IMR-90 (cell line): ENCODE results near the gene BNIP5. TPM values are rescaled to one million over a fixed set of nuclear protein-coding genes. Genes with fewer than 3 reads are reported as not detected.

Experiments used
- ATAC-seq: fragments of 200-7000 bp; cut with Tn5 transposase; 2 replicates; pipeline ENCODE4 v1.9.1; 2020; ENCODE audit warnings: low read depth, mild to moderate bottlenecking, moderate library complexity
- BruUV-seq: library from RNA; stranded (reverse); fragments of 400-500 nt; replicated peaks from 2 replicates; lab custom pipeline; 2021; lab: Mats Ljungman, UMichigan
- CTCF ChIA-PET: fragments of 300-600 bp; formaldehyde crosslinking; extraction: SDS; loops from one replicate; lab custom pipeline; 2021; ENCODE audit warnings: antibody characterized with exemption; lab: Yijun Ruan, JAX
- POLR2A ChIA-PET: fragments of 300-600 bp; sonication (Branson Sonifier 250); formaldehyde crosslinking; loops from one replicate; lab custom pipeline; 2022; ENCODE audit warnings: antibody characterized with exemption; ENCODE audit not compliant: unreplicated experiment; lab: Charles Lee
- DNase-seq: peaks from one replicate; pipeline ENCODE4 v3.0.0; 2013
- H2AFZ ChIP-seq: replicated peaks from 2 replicates; pipeline ENCODE3; 2013; ENCODE audit warnings: low read length, mild to moderate bottlenecking; ENCODE audit not compliant: poor library complexity
- H2AK5ac ChIP-seq: 2 replicates; pipeline ENCODE4 v1.6.1; 2013; ENCODE audit warnings: low read depth, low read length, inconsistent platforms
- H2AK9ac ChIP-seq: replicated peaks from 2 replicates; pipeline ENCODE3; 2013; ENCODE audit warnings: mild to moderate bottlenecking, low read depth, low read length, moderate library complexity; ENCODE audit not compliant: poor library complexity
- H2BK120ac ChIP-seq: 2 replicates; pipeline ENCODE4 v1.6.1; 2013; ENCODE audit warnings: low read depth, low read length, inconsistent platforms
- H2BK15ac ChIP-seq: 3 replicates; pipeline ENCODE4 v1.6.1; 2013; ENCODE audit warnings: low read depth, low read length, inconsistent platforms
- H2BK20ac ChIP-seq: 2 replicates; pipeline ENCODE4 v1.6.1; 2013; ENCODE audit warnings: low read depth, mild to moderate bottlenecking, inconsistent platforms, low read length, moderate library complexity
- H2BK5ac ChIP-seq: 2 replicates; pipeline ENCODE4 v1.6.1; 2013; ENCODE audit warnings: mild to moderate bottlenecking, low read depth, low read length, inconsistent platforms; ENCODE audit not compliant: poor library complexity, severe bottlenecking
- H3K14ac ChIP-seq: replicated peaks from 2 replicates; pipeline ENCODE4 v1.6.1; 2013; ENCODE audit warnings: low read depth, low read length, inconsistent platforms
- H3K18ac ChIP-seq: 2 replicates; pipeline ENCODE4 v1.6.1; 2013; ENCODE audit warnings: low read depth, low read length, control low read depth
- H3K23ac ChIP-seq: 2 replicates; pipeline ENCODE4 v1.6.1; 2013; ENCODE audit warnings: low read depth, low read length, inconsistent platforms
- H3K27ac ChIP-seq: 2 replicates; pipeline ENCODE4 v1.5.1; 2013; ENCODE audit warnings: mild to moderate bottlenecking, control low read depth, low read length; ENCODE audit not compliant: insufficient read depth
- H3K27me3 ChIP-seq: 2 replicates; pipeline ENCODE4 v1.6.1; 2013; ENCODE audit warnings: low read length; ENCODE audit not compliant: control insufficient read depth, insufficient read depth
- H3K36me3 ChIP-seq: 2 replicates; pipeline ENCODE4 v1.6.1; 2013; ENCODE audit warnings: low read length, mixed read lengths; ENCODE audit not compliant: control insufficient read depth, insufficient read depth
- H3K4ac ChIP-seq: 2 replicates; pipeline ENCODE4 v1.6.1; 2013; ENCODE audit warnings: low read depth, low read length, inconsistent platforms
- H3K4me1 ChIP-seq: 2 replicates; pipeline ENCODE4 v1.6.1; 2013; ENCODE audit warnings: low read length, mixed read lengths; ENCODE audit not compliant: control insufficient read depth, insufficient read depth
- H3K4me2 ChIP-seq: 2 replicates; pipeline ENCODE4 v1.6.1; 2013; ENCODE audit warnings: low read depth, mild to moderate bottlenecking, control low read depth, low read length, moderate library complexity
- H3K4me3 ChIP-seq: 2 replicates; pipeline ENCODE4 v1.5.1; 2013; ENCODE audit warnings: low read depth, mild to moderate bottlenecking, control low read depth, low read length, moderate library complexity; ENCODE audit not compliant: insufficient read depth
- H3K56ac ChIP-seq: 2 replicates; pipeline ENCODE4 v1.6.1; 2013; ENCODE audit warnings: low read length, inconsistent platforms; ENCODE audit not compliant: insufficient read depth; ENCODE audit errors: extremely low read depth
- H3K79me1 ChIP-seq, 2 experiments: 2 replicates each; pipeline ENCODE4 v1.6.1; 2013; ENCODE audit warnings: low read length in 2 of 2, inconsistent platforms in 1 of 2, low read depth in 1 of 2
- H3K9ac ChIP-seq: 2 replicates; pipeline ENCODE4 v1.6.1; 2013; ENCODE audit warnings: low read depth, low read length, control low read depth
- H3K9me1 ChIP-seq: 2 replicates; pipeline ENCODE4 v1.6.1; 2013; ENCODE audit warnings: low read length, inconsistent platforms; ENCODE audit not compliant: insufficient read depth
- H3K9me3 ChIP-seq: 2 replicates; pipeline ENCODE4 v1.6.1; 2013; ENCODE audit warnings: low read length; ENCODE audit not compliant: control insufficient read depth, insufficient read depth
- H4K20me1 ChIP-seq: 2 replicates; pipeline ENCODE4 v1.6.1; 2013; ENCODE audit warnings: low read length, inconsistent platforms; ENCODE audit not compliant: insufficient read depth
- H4K5ac ChIP-seq: 2 replicates; pipeline ENCODE4 v1.6.1; 2013; ENCODE audit warnings: mild to moderate bottlenecking, low read depth, low read length, control low read depth
- H4K8ac ChIP-seq, 2 experiments: 2 replicates each; pipeline ENCODE4 v1.6.1; 2013; ENCODE audit warnings: low read depth in 2 of 2, low read length in 2 of 2, control low read depth in 1 of 2, inconsistent platforms in 1 of 2
- H4K91ac ChIP-seq: 2 replicates; pipeline ENCODE4 v1.6.1; 2013; ENCODE audit warnings: low read depth, low read length, inconsistent platforms; ENCODE audit not compliant: insufficient read depth
- MAFK ChIP-seq: IDR thresholded peaks from 2 replicates; pipeline ENCODE4 v1.6.1; 2012; ENCODE audit warnings: low read depth, low read length, improper control_type of control experiment
- MXI1 ChIP-seq: IDR thresholded peaks from 2 replicates; pipeline ENCODE4 v1.6.1; 2012; ENCODE audit warnings: low read depth, mild to moderate bottlenecking, low read length, moderate library complexity, borderline replicate concordance
- POLR2A ChIP-seq: IDR thresholded peaks from 2 replicates; pipeline ENCODE4 v1.6.1; 2012; ENCODE audit warnings: mild to moderate bottlenecking, low read depth, low read length
- RFX5 ChIP-seq: IDR thresholded peaks from 2 replicates; pipeline ENCODE4 v1.8.0; 2012; ENCODE audit warnings: low read depth, mild to moderate bottlenecking, low read length, moderate library complexity
- SMC3 ChIP-seq: fragments of 150-350 bp; IDR thresholded peaks from 2 replicates; pipeline ENCODE4 v1.6.1; 2016; ENCODE audit warnings: low read depth, mild to moderate bottlenecking, antibody characterized with exemption, low read length, moderate library complexity
- USF2 ChIP-seq: fragments of 150-350 bp; IDR thresholded peaks from 2 replicates; pipeline ENCODE4 v1.6.1; 2017; ENCODE audit warnings: mild to moderate bottlenecking, antibody characterized with exemption, low read length, low read depth
- WGBS, 2 experiments: methylation state at CpG; one replicate each; pipeline versions ENCODE4 v1.1.5 to v1.1.7; 2013; ENCODE audit warnings: missing lambda C conversion rate in 2 of 2; ENCODE audit not compliant: insufficient read length in 1 of 2; ENCODE audit errors: extremely low coverage in 2 of 2; 5-methylcytosine and 5-hydroxymethylcytosine counted together
- dilution Hi-C: fragments of 300-500 bp; cut with HindIII; formaldehyde crosslinking; loops from one replicate; pipeline ENCODE4 v1.14.3; 2018; ENCODE audit warnings: low sequenced_read_pairs; ENCODE audit not compliant: unreplicated experiment
- in situ Hi-C: fragments of 300-500 bp; cut with MboI; formaldehyde crosslinking; loops from 3 replicates; pipeline ENCODE4 v1.14.3; 2019; ENCODE audit warnings: low sequenced_read_pairs, inconsistent platforms, mixed read lengths
- intact Hi-C: fragments of 100-400 bp; cut with micrococcal nuclease; formaldehyde crosslinking; loops from 2 replicates; pipeline ENCODE4 v1.10.0; 2022
- polyA plus RNA-seq, 3 experiments: library from polyadenylated mRNA; depleted of rRNA; stranded (reverse); fragments of >200 nt; gene quantifications; 2 replicates each; pipeline ENCODE4 v1.2.3, GENCODE V29; 2012; ENCODE audit warnings: low replicate concordance in 1 of 3
- total RNA-seq: library from RNA; depleted of rRNA; stranded (reverse); fragments of >200 nt; gene quantifications from 2 replicates; pipeline ENCODE4 v1.2.3, GENCODE V29; 2012

Gene BNIP5
- total and polyA plus RNA-seq, 2 of the 4 experiments (the other 2 are of a cell fraction): not detected

- H4K20me1 ChIP-seq: no peaks in the 10 kb centered on the region
- H3K18ac ChIP-seq: no peak overlapping the region
- no peaks in the 10 kb centered on the region for H3K9me3 ChIP-seq
- no peak overlapping the region for H2BK15ac ChIP-seq
- H3K4ac ChIP-seq: no peak overlapping the region
- ChIA-PET POLR2A (interaction anchor here (0.6 kb wide), 1 partner anchor 39 kb away, joined by 3 read pairs; no protein-coding TSS in a partner anchor), CTCF (interaction anchor here (0.6 kb wide), 1 partner anchor 299 kb away, joined by 3 read pairs; no protein-coding TSS in a partner anchor)
- no peak overlapping the region for H4K5ac ChIP-seq
- H2BK20ac ChIP-seq: no peak overlapping the region
- no peak overlapping the region for H3K27ac ChIP-seq
- H2AK5ac ChIP-seq: no peak overlapping the region
- no peak for ATAC-seq
- H3K4me2 ChIP-seq: no peak overlapping the region
- no peaks in the 10 kb centered on the region for H3K79me1 ChIP-seq
- peaks cover 73% of the 10 kb centered on the region for H3K27me3 ChIP-seq
- no peak overlapping the region for H3K9ac ChIP-seq
- in situ Hi-C loops (no loop called here), dilution Hi-C loops (no loop called here), intact Hi-C loops (no loop called here)
- H3K14ac ChIP-seq: no peak overlapping the region
- no CpG with 5 or more reads among the region's 3 CpGs for WGBS, 2 experiments
- no peak overlapping the region for H2BK5ac ChIP-seq
- H3K4me3 ChIP-seq: no peak overlapping the region
- H3K4me1 ChIP-seq: no peaks in the 10 kb centered on the region
- no peak overlapping the region for H4K91ac ChIP-seq
- no peak overlapping the region for H2AK9ac ChIP-seq
- no peaks in the 10 kb centered on the region for H3K36me3 ChIP-seq
- no peaks in the 10 kb centered on the region for H3K9me1 ChIP-seq
- TF ChIP-seq MAFK (no peak), MXI1 (no peak), USF2 (no peak), RFX5 (no peak), SMC3 (no peak), POLR2A (no peak)
- H4K8ac ChIP-seq: no peak overlapping the region
- H3K56ac ChIP-seq: no peak overlapping the region
- H3K23ac ChIP-seq: no peak overlapping the region
- DNase-seq: no peak
- no TSS peak for BruUV-seq
- H2AFZ ChIP-seq: no peak overlapping the region
- H2BK120ac ChIP-seq: no peak overlapping the region
Observed at GRCh38 chr6:36280467-36280866, 56.2 kb downstream of the BNIP5 start.
